COR-L47 (cell line): ENCODE measurements around the gene MRAS.

Experiments used
- DNase-seq: peaks from one replicate; lab custom pipeline; 2025; lab: John Stamatoyannopoulos, UW

MRAS gene

GRCh38 chr3:138340511-138340910 is 7.9 kb upstream of the MRAS start:
- no peak for DNase-seq

GRCh38 chr3:138344754-138345153 is 3.6 kb upstream of the MRAS start:
- no peak for DNase-seq

- DNase-seq, result peak; percentile 20
Observed at GRCh38 chr3:138348754-138349739, 668 bp downstream of the MRAS start.

GRCh38 chr3:138349926-138350665 is 1.7 kb downstream of the MRAS start:
- no peak for DNase-seq

GRCh38 chr3:138351151-138351550 is 2.8 kb downstream of the MRAS start:
- no peak for DNase-seq

- no peak for DNase-seq
Observed at GRCh38 chr3:138351916-138352550, 3.7 kb downstream of the MRAS start.

GRCh38 chr3:138354376-138354775 is 6.0 kb downstream of the MRAS start:
- no peak for DNase-seq

GRCh38 chr3:138355071-138355470 is 6.7 kb downstream of the MRAS start:
- DNase-seq, result no peak

- peak; percentile 66 for DNase-seq
Observed at GRCh38 chr3:138356730-138357405, 8.5 kb downstream of the MRAS start.

GRCh38 chr3:138359148-138359918 is 11.0 kb downstream of the MRAS start:
- no peak for DNase-seq

GRCh38 chr3:138359919-138360868 is 11.8 kb downstream of the MRAS start:
- DNase-seq, result no peak

GRCh38 chr3:138360869-138361525 is 12.6 kb downstream of the MRAS start:
- no peak for DNase-seq

- no peak for DNase-seq
Observed at GRCh38 chr3:138361561-138361971, 13.2 kb downstream of the MRAS start.

GRCh38 chr3:138362538-138362937 is 14.2 kb downstream of the MRAS start:
- DNase-seq, result no peak

GRCh38 chr3:138363322-138363721 is 14.9 kb downstream of the MRAS start:
- no peak for DNase-seq

- no peak for DNase-seq
Observed at GRCh38 chr3:138364356-138365252, 16.2 kb downstream of the MRAS start.

GRCh38 chr3:138365253-138365555 is 16.8 kb downstream of the MRAS start:
- DNase-seq, result no peak

- no peak for DNase-seq
Observed at GRCh38 chr3:138366006-138366759, 17.8 kb downstream of the MRAS start.
